Right lobe of liver (tissue), 6 donors: Measurements from ENCODE around the gene TPPP. TPM values are rescaled to one million over a fixed set of nuclear protein-coding genes. Genes with fewer than 3 reads are reported as not detected.

ENCODE experiments used
- ATAC-seq, 4 donors: fragments of 200-7000 bp; cut with Tn5 transposase; one replicate each; pipeline ENCODE4 v1.9.1; 2020; ENCODE audit warnings: mild to moderate bottlenecking in 4 of 4, moderate library complexity in 4 of 4
- DNase-seq, 3 donors: peaks; one replicate each; pipeline ENCODE4 v3.0.0-alpha.2; 2020
- H3K27ac ChIP-seq, 3 donors: fragments of 200-600 bp; one replicate each; pipeline ENCODE4 v1.8.0; 2022
- H3K27me3 ChIP-seq, 2 donors: fragments of 200-600 bp; one replicate each; pipeline ENCODE4 v1.8.0; 2022
- H3K36me3 ChIP-seq, 4 donors: fragments of 200-600 bp; sonication (generic) in 1 of 4; one replicate each; pipeline versions ENCODE4 v1.5.1 to v1.8.0; 2017 to 2022; ENCODE audit warnings: control low read depth in 1 of 4
- H3K4me1 ChIP-seq, 4 donors: fragments of 200-600 bp; sonication (generic) in 1 of 4; one replicate each; pipeline versions ENCODE4 v1.5.1 to v1.8.0; 2017 to 2022; ENCODE audit warnings: control low read depth in 1 of 4
- H3K4me3 ChIP-seq, 3 donors: fragments of 200-600 bp; one replicate each; pipeline ENCODE4 v1.8.0; 2022
- H3K9me3 ChIP-seq, 4 donors: fragments of 200-600 bp; sonication (generic) in 1 of 4; one replicate each; pipeline versions ENCODE4 v1.5.1 to v1.8.0; 2017 to 2022; ENCODE audit warnings: control low read depth in 1 of 4
- CTCF ChIP-seq, 4 donors: fragments of 200-600 bp in 3 of 4; fragments of 450-650 bp in 1 of 4; IDR thresholded peaks; one replicate each; pipeline versions ENCODE4 v1.5.1 to v1.8.0; 2016 to 2022; ENCODE audit warnings: antibody characterized with exemption in 4 of 4, mild to moderate bottlenecking in 2 of 4
- POLR2A ChIP-seq: fragments of 450-650 bp; IDR thresholded peaks from one replicate; pipeline ENCODE4 v1.6.1; 2017; ENCODE audit warnings: antibody characterized with exemption, mild to moderate bottlenecking
- WGBS: methylation state at CpG from one replicate; pipeline ENCODE4 v1.1.6; 2018; ENCODE audit warnings: low coverage, low lambda C conversion rate; ENCODE audit not compliant: insufficient coverage; ENCODE audit errors: missing lambda C conversion rate; 5-methylcytosine and 5-hydroxymethylcytosine counted together
- intact Hi-C, 2 donors: fragments of 100-400 bp; cut with DNase I; formaldehyde crosslinking; loops; one replicate each; pipeline versions ENCODE4 v1.11.2 to v1.14.1; 2022
- total RNA-seq, 6 experiments: library from RNA; depleted of rRNA in 2 of 6; stranded (reverse); fragments of >200 nt in 2 of 6; fragmentation: NEBNext Ultra II Directional in 3 of 6; extraction: Animal tissue kit (Norgen Biotek cat#: 25700) in 3 of 6; gene quantifications; one replicate each; pipeline versions ENCODE4 v1.1.0 to v1.2.4, GENCODE V29; 2016 to 2023
- donor health status: DM: no; HTN: yes; CAD: no.
- donor health status: DM: no; HTN: no; CAD: no.
- donor health status: DM: no; HTN: no; CAD: no.
- donor health status: DM: no; HTN: yes; CAD: no.
- donor health status: DM: no; HTN: yes; CAD: no.

The TPPP gene
- total RNA-seq, 6 experiments from 2014 or later = 1.9 to 4.3 (median 2.4) TPM

- 92% methylated on average over 2 of the region's 13 CpGs for WGBS
- DNase-seq = no peak
These were observed 26.2 kb downstream of the TPPP start for GRCh38 chr5:666816-667498.

GRCh38 chr5:665956-666711 is 27.0 kb downstream of the TPPP start:
- DNase-seq (peak in 1 of 3 donors; percentile 21), ATAC-seq (no peak)
- Histone ChIP-seq H3K36me3 (no peaks in the 10 kb centered on the region), H3K4me1 (peaks cover 0 to 10% (median 5%) of the 10 kb centered on the region in 4 donors), H3K4me3 (no peak overlapping the region), H3K9me3 (no peaks in the 10 kb centered on the region), H3K27ac (no peak overlapping the region), H3K27me3 (no peaks in the 10 kb centered on the region)
- WGBS = 93% methylated on average over 9 of the region's 40 CpGs
- TF ChIP-seq CTCF (IDR thresholded peaks at IDR 0.05) (no peak), POLR2A (no peak)
- intact Hi-C loops = no loop called here

More at GRCh38 chr5:666816-667498, 26.2 kb downstream of the TPPP start:
- H3K4me3 ChIP-seq = no peak overlapping the region
- no peaks in the 10 kb centered on the region for H3K36me3 ChIP-seq
- no peaks in the 10 kb centered on the region for H3K27me3 ChIP-seq
- no peak for ATAC-seq
- peaks cover 0 to 17% (median 9%) of the 10 kb centered on the region in 4 donors for H3K4me1 ChIP-seq
- H3K9me3 ChIP-seq = no peaks in the 10 kb centered on the region
- intact Hi-C loops = no loop called here
- no peak for TF ChIP-seq CTCF (IDR thresholded peaks at IDR 0.05)
- TF ChIP-seq POLR2A = no peak
- H3K27ac ChIP-seq = no peak overlapping the region

- Histone ChIP-seq H3K27me3 (no peaks in the 10 kb centered on the region), H3K36me3 (no peaks in the 10 kb centered on the region), H3K4me3 (no peak overlapping the region), H3K27ac (no peak overlapping the region), H3K4me1 (peaks cover 0 to 6% (median 2%) of the 10 kb centered on the region in 4 donors), H3K9me3 (no peaks in the 10 kb centered on the region)
- WGBS = 88% methylated on average over 7 of the region's 8 CpGs
- ATAC-seq (no peak), DNase-seq (peak in 2 of 3 donors; percentile 17 to 44)
- intact Hi-C loops = no loop called here
- TF ChIP-seq CTCF (IDR thresholded peaks at IDR 0.05) (no peak), POLR2A (no peak)
These were observed 27.6 kb downstream of the TPPP start for GRCh38 chr5:665541-665955.

GRCh38 chr5:664994-665360 is 28.2 kb downstream of the TPPP start:
- Histone ChIP-seq H3K4me1 (peaks cover 0 to 6% (median 2%) of the 10 kb centered on the region in 4 donors), H3K27ac (no peak overlapping the region), H3K36me3 (no peaks in the 10 kb centered on the region), H3K9me3 (no peaks in the 10 kb centered on the region), H3K4me3 (no peak overlapping the region), H3K27me3 (no peaks in the 10 kb centered on the region)
- no peak for ATAC-seq
- 100% methylated on average over 5 of the region's 20 CpGs for WGBS
- intact Hi-C loops = no loop called here
- DNase-seq = peak in 2 of 3 donors; percentile 17 to 52
- no peak for TF ChIP-seq CTCF (IDR thresholded peaks at IDR 0.05)
- no peak for TF ChIP-seq POLR2A
